ENCODE data around the gene KRTAP1-1. TPM values are rescaled to one million over a fixed set of nuclear protein-coding genes. Genes with fewer than 3 reads are reported as not detected.

KRTAP1-1 gene
- total RNA-seq, 1 donor from 2014 or later, result not detected

DNA sequence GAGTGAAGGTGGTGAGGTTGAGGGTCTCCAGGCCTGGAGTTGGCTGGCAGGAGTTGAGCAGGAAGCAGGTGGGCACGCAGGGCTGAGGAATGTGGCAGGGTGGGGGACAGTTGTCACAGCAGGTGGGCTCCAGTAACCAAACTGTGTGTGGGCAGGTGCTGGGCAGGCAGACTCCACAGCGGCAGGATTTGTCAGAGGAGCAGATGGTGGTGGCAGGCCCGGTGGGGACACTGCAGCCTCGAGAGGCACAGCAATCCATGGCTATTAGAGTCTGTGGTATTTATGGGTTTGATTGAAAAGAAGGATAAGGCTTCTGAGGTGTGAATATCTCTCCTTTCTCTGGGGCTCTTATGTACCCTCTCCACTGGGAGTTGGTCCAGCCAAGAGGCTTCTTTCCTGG is 47.4 kb downstream of the KRTAP1-1 start, which contains the start of gene KRTAP3-3:
Gene KRTAP3-3 (minus strand): TSS at position 326 of the 400 bp plus-strand sequence. CDS start 67 bp downstream, at position 259.
- peaks cover 85% of the 10 kb centered on the region for H3K27me3 ChIP-seq (ENCODE audit: low read depth)
- intact Hi-C loops (cut with micrococcal nuclease), result no loop called here
- no peak within 1 kb of the TSS for H3K4me3 ChIP-seq
- H3K9me3 ChIP-seq (replicated peaks), result peaks cover 7% of the 10 kb centered on the region
- H3K4me1 ChIP-seq, result no peaks in the 10 kb centered on the region
- no peak within 1 kb of the TSS for H3K27ac ChIP-seq (replicated peaks)
- DNase-seq, result no peak
- TF ChIP-seq, protein P1, sequence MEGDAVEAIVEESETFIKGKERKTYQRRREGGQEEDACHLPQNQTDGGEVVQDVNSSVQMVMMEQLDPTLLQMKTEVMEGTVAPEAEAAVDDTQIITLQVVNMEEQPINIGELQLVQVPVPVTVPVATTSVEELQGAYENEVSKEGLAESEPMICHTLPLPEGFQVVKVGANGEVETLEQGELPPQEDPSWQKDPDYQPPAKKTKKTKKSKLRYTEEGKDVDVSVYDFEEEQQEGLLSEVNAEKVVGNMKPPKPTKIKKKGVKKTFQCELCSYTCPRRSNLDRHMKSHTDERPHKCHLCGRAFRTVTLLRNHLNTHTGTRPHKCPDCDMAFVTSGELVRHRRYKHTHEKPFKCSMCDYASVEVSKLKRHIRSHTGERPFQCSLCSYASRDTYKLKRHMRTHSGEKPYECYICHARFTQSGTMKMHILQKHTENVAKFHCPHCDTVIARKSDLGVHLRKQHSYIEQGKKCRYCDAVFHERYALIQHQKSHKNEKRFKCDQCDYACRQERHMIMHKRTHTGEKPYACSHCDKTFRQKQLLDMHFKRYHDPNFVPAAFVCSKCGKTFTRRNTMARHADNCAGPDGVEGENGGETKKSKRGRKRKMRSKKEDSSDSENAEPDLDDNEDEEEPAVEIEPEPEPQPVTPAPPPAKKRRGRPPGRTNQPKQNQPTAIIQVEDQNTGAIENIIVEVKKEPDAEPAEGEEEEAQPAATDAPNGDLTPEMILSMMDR (IDR thresholded peaks at IDR 0.05; ENCODE audit: borderline replicate concordance), result no peak
- H3K36me3 ChIP-seq, result no peaks in the 10 kb centered on the region

DNA sequence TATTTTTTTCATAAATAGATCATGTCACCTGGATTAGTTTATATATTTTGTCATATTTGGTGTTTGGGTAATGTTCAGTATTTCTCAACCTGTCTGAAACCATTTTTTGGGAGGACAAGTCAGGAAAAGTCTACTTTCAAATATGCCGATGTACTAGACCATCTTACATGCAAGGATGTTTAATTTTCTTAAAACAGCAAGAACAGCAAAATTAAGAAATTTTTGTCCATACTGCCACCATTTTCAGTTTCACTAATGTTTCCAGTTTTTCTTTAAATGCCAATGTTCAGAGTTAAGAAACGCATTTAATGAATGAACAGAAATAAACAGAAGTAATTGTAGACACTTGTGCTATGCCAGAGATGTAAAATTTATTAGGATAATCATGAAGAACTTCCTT is 48.2 kb downstream of the KRTAP1-1 start:
- intact Hi-C loops (cut with micrococcal nuclease), result no loop called here
- no peak overlapping the region for H3K27ac ChIP-seq (replicated peaks)
- H3K27me3 ChIP-seq (ENCODE audit: low read depth), result peaks cover 83% of the 10 kb centered on the region
- TF ChIP-seq, protein P1 (IDR thresholded peaks at IDR 0.05; ENCODE audit: borderline replicate concordance), result no peak
- H3K36me3 ChIP-seq, result no peaks in the 10 kb centered on the region
- no peak overlapping the region for H3K4me3 ChIP-seq
- no peaks in the 10 kb centered on the region for H3K4me1 ChIP-seq
- no peak for DNase-seq
- peaks cover 7% of the 10 kb centered on the region for H3K9me3 ChIP-seq (replicated peaks)

DNA sequence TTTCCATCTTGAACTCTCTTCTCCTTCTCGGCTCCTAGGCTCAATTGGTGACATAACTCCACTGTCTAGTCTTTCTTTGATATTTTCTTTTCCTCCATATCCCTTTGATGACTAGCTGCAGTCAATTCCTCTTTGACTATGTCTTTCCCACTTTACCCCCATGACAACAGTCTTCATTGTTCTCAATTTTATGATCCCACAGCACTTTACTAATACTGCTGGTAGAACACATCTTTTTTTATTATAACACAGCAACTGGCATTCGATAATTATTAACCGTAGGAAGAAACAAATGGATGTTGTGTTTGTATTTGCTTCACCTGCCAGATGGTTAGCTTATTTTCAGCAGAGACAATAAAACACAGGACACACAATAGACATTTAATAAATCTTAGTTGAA is 48.6 kb downstream of the KRTAP1-1 start:
- H3K27ac ChIP-seq (replicated peaks), result no peak overlapping the region
- peaks cover 7% of the 10 kb centered on the region for H3K9me3 ChIP-seq (replicated peaks)
- no peak overlapping the region for H3K4me3 ChIP-seq
- H3K27me3 ChIP-seq (ENCODE audit: low read depth), result peaks cover 83% of the 10 kb centered on the region
- intact Hi-C loops (cut with micrococcal nuclease), result no loop called here
- no peak for DNase-seq
- H3K4me1 ChIP-seq, result no peaks in the 10 kb centered on the region
- no peaks in the 10 kb centered on the region for H3K36me3 ChIP-seq
- TF ChIP-seq, protein P1 (IDR thresholded peaks at IDR 0.05; ENCODE audit: borderline replicate concordance), result no peak

Other genes starting within 250 kb of the KRTAP1-1 start
- not detected for gene KRT28, start 241.5 kb downstream of the KRTAP1-1 start, total RNA-seq
- 54.7 TPM for gene KRT10, start 218.8 kb downstream of the KRTAP1-1 start, total RNA-seq
- gene KRT12, start 174.2 kb downstream of the KRTAP1-1 start, total RNA-seq, result not detected
- not detected for gene KRT20, start 156.2 kb downstream of the KRTAP1-1 start, total RNA-seq
- 0.33 TPM for gene KRT23, start 103.8 kb downstream of the KRTAP1-1 start, total RNA-seq
- not detected for gene KRT39, start 74.5 kb downstream of the KRTAP1-1 start, total RNA-seq
- not detected for gene KRT40, start 57.1 kb downstream of the KRTAP1-1 start, total RNA-seq
- gene KRTAP3-3, start 47.3 kb downstream of the KRTAP1-1 start, total RNA-seq, result not detected
- gene KRTAP3-2, start 41.5 kb downstream of the KRTAP1-1 start, total RNA-seq, result not detected
- gene KRTAP3-1, start 32.3 kb downstream of the KRTAP1-1 start, total RNA-seq, result not detected
- not detected for gene KRTAP1-5, start 14.2 kb downstream of the KRTAP1-1 start, total RNA-seq
- not detected for gene KRTAP1-4, start 11.3 kb downstream of the KRTAP1-1 start, total RNA-seq
- gene KRTAP1-3, start 6.6 kb downstream of the KRTAP1-1 start, total RNA-seq, result not detected
- not detected for gene KRTAP2-1, start 5.9 kb upstream of the KRTAP1-1 start, total RNA-seq
- gene KRTAP2-2, start 13.8 kb upstream of the KRTAP1-1 start, total RNA-seq, result not detected
- not detected for gene KRTAP2-3, start 18.7 kb upstream of the KRTAP1-1 start, total RNA-seq
- not detected for gene KRTAP2-4, start 24.4 kb upstream of the KRTAP1-1 start, total RNA-seq
- not detected for gene KRTAP4-7, start 42.7 kb upstream of the KRTAP1-1 start, total RNA-seq
- not detected for gene KRTAP4-8, start 56.7 kb upstream of the KRTAP1-1 start, total RNA-seq
- gene KRTAP4-16, start 60.8 kb upstream of the KRTAP1-1 start, total RNA-seq, result not detected
- not detected for gene KRTAP4-9, start 63.9 kb upstream of the KRTAP1-1 start, total RNA-seq
- not detected for gene KRTAP4-11, start 76.9 kb upstream of the KRTAP1-1 start, total RNA-seq
- gene KRTAP4-12, start 82.7 kb upstream of the KRTAP1-1 start, total RNA-seq, result not detected
- not detected for gene KRTAP4-6, start 99.1 kb upstream of the KRTAP1-1 start, total RNA-seq
- gene KRTAP4-5, start 108.4 kb upstream of the KRTAP1-1 start, total RNA-seq, result not detected
- not detected for gene KRTAP4-4, start 119.3 kb upstream of the KRTAP1-1 start, total RNA-seq
- gene KRTAP4-3, start 126.8 kb upstream of the KRTAP1-1 start, total RNA-seq, result not detected
- gene KRTAP4-2, start 136.8 kb upstream of the KRTAP1-1 start, total RNA-seq, result not detected
- gene KRTAP4-1, start 143.5 kb upstream of the KRTAP1-1 start, total RNA-seq, result not detected
- not detected for gene KRTAP9-1, start 148.4 kb upstream of the KRTAP1-1 start, total RNA-seq
- not detected for gene KRTAP9-2, start 185.2 kb upstream of the KRTAP1-1 start, total RNA-seq
- gene KRTAP9-3, start 191.0 kb upstream of the KRTAP1-1 start, total RNA-seq, result not detected
- gene KRTAP9-8, start 196.5 kb upstream of the KRTAP1-1 start, total RNA-seq, result not detected
- not detected for gene KRTAP9-4, start 208.2 kb upstream of the KRTAP1-1 start, total RNA-seq
- gene KRTAP9-9, start 213.9 kb upstream of the KRTAP1-1 start, total RNA-seq, result not detected
- not detected for gene KRTAP9-6, start 223.9 kb upstream of the KRTAP1-1 start, total RNA-seq
- gene KRTAP9-7, start 234.2 kb upstream of the KRTAP1-1 start, total RNA-seq, result not detected

Measured in left ventricle myocardium inferior (tissue), 1 donor.